Aortic smooth muscle cell (primary cell): ENCODE measurements around the gene G0S2. TPM values are rescaled to one million over a fixed set of nuclear protein-coding genes. Genes with fewer than 3 reads are reported as not detected.

Experiments used
- total RNA-seq: library from RNA; depleted of rRNA; stranded (reverse); fragments of >200 nt; gene quantifications from 2 replicates; pipeline ENCODE4 v1.2.3, GENCODE V29; 2014

The G0S2 gene, protein sequence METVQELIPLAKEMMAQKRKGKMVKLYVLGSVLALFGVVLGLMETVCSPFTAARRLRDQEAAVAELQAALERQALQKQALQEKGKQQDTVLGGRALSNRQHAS
- total RNA-seq = 12.8 and 22.5 TPM in 2 replicates

DNA sequence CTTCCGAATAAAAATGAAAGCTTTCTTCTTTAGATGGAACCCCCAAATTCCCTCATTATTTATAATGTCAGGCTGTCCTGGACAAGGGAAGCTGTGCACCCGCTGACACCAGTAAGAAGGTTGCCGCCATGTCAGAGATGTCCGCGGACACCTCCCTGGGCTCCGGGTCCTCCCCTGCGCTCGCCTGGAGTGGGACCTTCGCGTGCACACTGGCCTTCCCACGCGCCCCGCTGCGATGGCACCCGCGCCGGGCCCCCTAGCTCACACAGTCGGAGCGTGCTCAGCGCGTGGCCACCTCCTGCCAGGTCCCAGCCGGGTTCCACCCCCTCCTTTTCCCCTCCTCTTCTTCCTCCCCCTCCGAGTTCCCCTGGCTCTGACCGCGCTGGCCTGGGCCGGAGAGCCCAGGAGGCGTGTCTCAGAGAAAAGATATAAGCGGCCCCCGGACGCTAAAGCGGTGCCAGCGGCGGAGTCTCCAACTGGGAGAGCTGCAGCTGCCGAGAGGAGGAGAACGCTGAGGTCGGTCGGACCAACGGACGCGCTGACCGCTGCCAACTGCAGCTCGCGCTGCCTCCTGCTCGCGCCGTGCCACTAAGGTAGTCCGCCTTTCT lies at the start of gene G0S2:
Gene G0S2 (plus strand): TSS at position 456 of the 608 bp plus-strand sequence. CDS start 273 bp downstream, outside the sequence.

DNA sequence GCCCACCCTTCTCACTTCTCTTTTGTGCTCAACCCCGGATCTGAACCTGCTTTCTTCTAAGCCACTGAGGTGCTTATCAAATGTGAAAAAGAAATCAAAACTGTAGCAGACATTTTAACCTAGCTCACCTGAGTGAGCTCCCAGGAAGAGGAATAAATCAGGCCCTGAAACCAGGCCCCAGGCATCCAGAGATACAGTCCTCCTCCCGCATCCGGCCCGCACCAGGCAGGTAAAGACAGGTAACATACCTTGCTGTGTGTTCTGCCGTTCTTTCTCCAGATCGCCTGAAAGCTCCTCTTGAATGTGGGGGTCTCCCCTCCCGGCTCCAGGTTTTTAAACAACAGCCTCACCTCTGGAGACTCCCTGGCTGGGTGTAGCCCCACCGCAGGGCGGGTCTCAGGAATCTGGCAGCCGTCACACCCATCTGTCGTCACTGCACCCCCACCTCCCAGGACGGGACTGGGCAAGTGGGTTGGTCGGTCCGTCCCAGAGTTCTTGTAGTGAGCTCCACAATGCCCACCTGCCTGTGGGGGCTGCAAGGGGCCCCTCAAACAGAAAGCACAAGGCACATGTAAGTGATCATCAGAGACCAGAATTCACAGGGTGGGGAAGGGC lies 23.0 kb upstream of the G0S2 start, which contains the start of gene LAMB3:
Gene LAMB3 (minus strand): TSS at position 305 of the 615 bp plus-strand sequence. CDS start 1,481 bp downstream, outside the sequence.

DNA sequence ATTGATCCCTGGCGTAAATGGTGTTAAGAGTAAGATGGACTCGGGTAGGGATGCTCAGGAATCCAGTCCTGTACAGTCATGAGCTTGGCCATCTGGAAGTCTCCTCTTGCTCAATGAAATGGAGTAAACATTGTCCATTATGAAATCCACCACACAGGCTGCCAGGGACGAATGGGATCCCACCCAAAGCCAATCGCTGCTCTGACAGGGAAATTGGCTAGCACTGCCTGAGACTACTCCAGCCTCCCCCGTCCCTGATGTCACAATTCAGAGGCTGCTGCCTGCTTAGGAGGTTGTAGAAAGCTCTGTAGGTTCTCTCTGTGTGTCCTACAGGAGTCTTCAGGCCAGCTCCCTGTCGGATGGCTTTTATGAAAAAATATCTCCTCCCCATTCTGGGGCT lies 29.4 kb downstream of the G0S2 start, which contains the start of gene HSD11B1:
Gene HSD11B1 (plus strand): TSS at position 263 of the 400 bp plus-strand sequence. CDS start 97 bp downstream, at position 360.

Other genes with a start within 250 kb of the G0S2 start
- gene CAMK1G, start 91.7 kb upstream of the G0S2 start, total RNA-seq = 0.13 and 0.31 TPM in 2 replicates
- 48.4 and 49.8 TPM in 2 replicates for gene LAMB3, start 23.0 kb upstream of the G0S2 start, total RNA-seq
- gene HSD11B1, start 29.4 kb downstream of the G0S2 start, total RNA-seq = 6.0 and 52.4 TPM in 2 replicates
- not detected in 2 replicates for gene TRAF3IP3, start 80.6 kb downstream of the G0S2 start, total RNA-seq
- gene C1orf74, start 109.1 kb downstream of the G0S2 start, total RNA-seq = 2.9 TPM in 2 replicates
- 4.4 and 15.7 TPM in 2 replicates for gene IRF6, start 130.7 kb downstream of the G0S2 start, total RNA-seq
- 11.1 and 16.2 TPM in 2 replicates for gene UTP25, start 152.6 kb downstream of the G0S2 start, total RNA-seq